GM23338 (cell line): ENCODE data around the gene DOCK4.

Source experiments
- CREB1 ChIP-seq: fragments of 250-450 bp; sonication (Bioruptor Pico); IDR thresholded peaks from 2 replicates; pipeline ENCODE4 v1.5.0; 2020; ENCODE audit warnings: low read depth, mild to moderate bottlenecking, moderate library complexity
- CTCF ChIP-seq, 2 experiments: fragments of 200-600 bp in 1 of 2; sonication (generic) in 1 of 2; conservative IDR thresholded peaks; 2 replicates each; pipeline versions ENCODE4 v1.5.1 to v1.6.1; 2016 to 2017; ENCODE audit warnings: antibody characterized with exemption in 2 of 2, low read depth in 2 of 2, mild to moderate bottlenecking in 2 of 2, moderate library complexity in 1 of 2
- ETS1 ChIP-seq: IDR thresholded peaks from 2 replicates; pipeline ENCODE4 v1.6.1; 2016; ENCODE audit warnings: antibody characterized with exemption
- EZH2 ChIP-seq: fragments of 200-600 bp; sonication (generic); IDR thresholded peaks from one replicate; pipeline ENCODE4 v1.8.0; 2017; ENCODE audit warnings: antibody characterized with exemption, mild to moderate bottlenecking, low read depth; ENCODE audit not compliant: unreplicated experiment
- EZH2phosphoT487 ChIP-seq: fragments of 200-600 bp; sonication (generic); IDR thresholded peaks from one replicate; pipeline ENCODE4 v1.8.1; 2018; ENCODE audit warnings: antibody characterized with exemption; ENCODE audit not compliant: unreplicated experiment
- JUNB ChIP-seq: IDR thresholded peaks from one replicate; pipeline ENCODE4 v1.6.1; 2016; ENCODE audit warnings: antibody characterized with exemption; ENCODE audit not compliant: unreplicated experiment
- NANOG ChIP-seq: IDR thresholded peaks from 2 replicates; pipeline ENCODE4 v1.6.1; 2016; ENCODE audit warnings: antibody characterized with exemption, borderline replicate concordance
- POLR2AphosphoS5 ChIP-seq: IDR thresholded peaks from 2 replicates; pipeline ENCODE4 v1.6.1; 2016; ENCODE audit warnings: antibody characterized with exemption, low read depth
- REST ChIP-seq: IDR thresholded peaks from one replicate; pipeline ENCODE4 v1.6.1; 2018; ENCODE audit warnings: antibody characterized with exemption; ENCODE audit not compliant: unreplicated experiment
- STAT1 ChIP-seq: IDR thresholded peaks from one replicate; pipeline ENCODE4 v1.6.1; 2016; ENCODE audit warnings: antibody characterized with exemption; ENCODE audit not compliant: unreplicated experiment
- ZNF114 ChIP-seq: fragments of 250-450 bp; sonication (Bioruptor Pico); IDR thresholded peaks from 2 replicates; pipeline ENCODE4 v1.5.0; 2020; ENCODE audit warnings: mild to moderate bottlenecking, moderate library complexity
- ZNF331 ChIP-seq: fragments of 250-450 bp; sonication (Bioruptor Pico); IDR thresholded peaks from 2 replicates; pipeline ENCODE4 v1.5.0; 2020; ENCODE audit warnings: low read depth, mild to moderate bottlenecking, moderate library complexity
- ZNF462 ChIP-seq: fragments of 250-450 bp; sonication (Bioruptor Pico); IDR thresholded peaks from 2 replicates; pipeline ENCODE4 v1.5.0; 2020; ENCODE audit warnings: mild to moderate bottlenecking, moderate library complexity

- no peak for TF ChIP-seq CTCF (conservative IDR thresholded peaks at IDR 0.05; ENCODE audit: low read depth in 2 of 2)
- no peak for TF ChIP-seq POLR2AphosphoS5
- no peak for TF ChIP-seq EZH2
- TF ChIP-seq REST: no peak
- TF ChIP-seq NANOG: no peak
- no peak for TF ChIP-seq CREB1 (CRISPR knock-in tag)
- TF ChIP-seq ETS1: no peak
- TF ChIP-seq EZH2phosphoT487: no peak
- TF ChIP-seq JUNB: no peak
- TF ChIP-seq ZNF114: no peak
- no peak for TF ChIP-seq ZNF331 (CRISPR knock-in tag)
- TF ChIP-seq STAT1: no peak
- no peak for TF ChIP-seq ZNF462 (CRISPR knock-in tag)
These were observed 416.3 kb downstream of the DOCK4 start for GRCh38 chr7:111789870-111790269.
